ENCODE measurements around the gene PHACTR4.

DNA sequence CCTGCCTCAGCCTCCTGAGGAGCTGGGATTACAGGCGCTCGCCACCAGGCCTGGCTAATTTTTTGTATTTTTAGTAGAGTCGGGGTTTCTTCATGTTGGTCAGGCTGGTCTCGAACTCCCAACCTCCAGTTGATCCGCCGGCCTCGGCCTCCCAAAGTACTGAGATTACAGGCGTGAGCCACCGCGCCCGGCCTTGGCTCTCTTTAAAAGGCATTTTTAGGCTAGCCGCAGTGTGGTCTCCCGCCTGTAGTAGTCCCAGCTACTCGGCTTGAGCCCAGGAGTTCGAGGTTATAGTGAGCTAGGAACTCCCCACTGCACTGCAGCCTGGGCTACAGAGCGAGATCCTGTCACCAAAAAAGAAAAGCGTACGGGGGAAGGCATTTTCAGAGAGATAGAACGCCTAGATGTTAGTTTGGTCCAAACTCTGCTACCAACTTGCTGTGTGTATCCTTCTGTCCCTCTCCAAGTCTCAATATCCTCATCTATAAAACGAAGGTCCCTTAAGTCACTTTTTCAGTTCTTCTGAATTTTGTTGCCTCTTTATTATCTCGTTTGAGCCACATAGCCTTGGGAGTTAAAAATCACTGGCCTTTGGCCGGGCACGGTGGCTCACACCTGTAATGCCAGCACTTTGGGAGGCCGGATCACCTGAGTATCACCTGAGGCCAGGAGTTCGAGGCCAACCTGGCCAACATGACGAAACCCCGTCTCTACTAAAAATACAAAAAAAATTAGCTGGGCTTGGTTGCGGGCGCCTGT lies 40.0 kb upstream of the PHACTR4 start:
- TF ChIP-seq, protein P1, sequence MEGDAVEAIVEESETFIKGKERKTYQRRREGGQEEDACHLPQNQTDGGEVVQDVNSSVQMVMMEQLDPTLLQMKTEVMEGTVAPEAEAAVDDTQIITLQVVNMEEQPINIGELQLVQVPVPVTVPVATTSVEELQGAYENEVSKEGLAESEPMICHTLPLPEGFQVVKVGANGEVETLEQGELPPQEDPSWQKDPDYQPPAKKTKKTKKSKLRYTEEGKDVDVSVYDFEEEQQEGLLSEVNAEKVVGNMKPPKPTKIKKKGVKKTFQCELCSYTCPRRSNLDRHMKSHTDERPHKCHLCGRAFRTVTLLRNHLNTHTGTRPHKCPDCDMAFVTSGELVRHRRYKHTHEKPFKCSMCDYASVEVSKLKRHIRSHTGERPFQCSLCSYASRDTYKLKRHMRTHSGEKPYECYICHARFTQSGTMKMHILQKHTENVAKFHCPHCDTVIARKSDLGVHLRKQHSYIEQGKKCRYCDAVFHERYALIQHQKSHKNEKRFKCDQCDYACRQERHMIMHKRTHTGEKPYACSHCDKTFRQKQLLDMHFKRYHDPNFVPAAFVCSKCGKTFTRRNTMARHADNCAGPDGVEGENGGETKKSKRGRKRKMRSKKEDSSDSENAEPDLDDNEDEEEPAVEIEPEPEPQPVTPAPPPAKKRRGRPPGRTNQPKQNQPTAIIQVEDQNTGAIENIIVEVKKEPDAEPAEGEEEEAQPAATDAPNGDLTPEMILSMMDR (conservative IDR thresholded peaks at IDR 0.05; ENCODE audit: low read depth in 2 of 2), result peak in 1 of 2 experiments; percentile 19; a peak in 1 of 4 replicates
- TF ChIP-seq CREB1 (CRISPR knock-in tag; IDR thresholded peaks at IDR 0.05; ENCODE audit: low read depth) (no peak), POLR2AphosphoS5 (IDR thresholded peaks at IDR 0.05; ENCODE audit: low read depth) (no peak)
- TF ChIP-seq, protein P2, sequence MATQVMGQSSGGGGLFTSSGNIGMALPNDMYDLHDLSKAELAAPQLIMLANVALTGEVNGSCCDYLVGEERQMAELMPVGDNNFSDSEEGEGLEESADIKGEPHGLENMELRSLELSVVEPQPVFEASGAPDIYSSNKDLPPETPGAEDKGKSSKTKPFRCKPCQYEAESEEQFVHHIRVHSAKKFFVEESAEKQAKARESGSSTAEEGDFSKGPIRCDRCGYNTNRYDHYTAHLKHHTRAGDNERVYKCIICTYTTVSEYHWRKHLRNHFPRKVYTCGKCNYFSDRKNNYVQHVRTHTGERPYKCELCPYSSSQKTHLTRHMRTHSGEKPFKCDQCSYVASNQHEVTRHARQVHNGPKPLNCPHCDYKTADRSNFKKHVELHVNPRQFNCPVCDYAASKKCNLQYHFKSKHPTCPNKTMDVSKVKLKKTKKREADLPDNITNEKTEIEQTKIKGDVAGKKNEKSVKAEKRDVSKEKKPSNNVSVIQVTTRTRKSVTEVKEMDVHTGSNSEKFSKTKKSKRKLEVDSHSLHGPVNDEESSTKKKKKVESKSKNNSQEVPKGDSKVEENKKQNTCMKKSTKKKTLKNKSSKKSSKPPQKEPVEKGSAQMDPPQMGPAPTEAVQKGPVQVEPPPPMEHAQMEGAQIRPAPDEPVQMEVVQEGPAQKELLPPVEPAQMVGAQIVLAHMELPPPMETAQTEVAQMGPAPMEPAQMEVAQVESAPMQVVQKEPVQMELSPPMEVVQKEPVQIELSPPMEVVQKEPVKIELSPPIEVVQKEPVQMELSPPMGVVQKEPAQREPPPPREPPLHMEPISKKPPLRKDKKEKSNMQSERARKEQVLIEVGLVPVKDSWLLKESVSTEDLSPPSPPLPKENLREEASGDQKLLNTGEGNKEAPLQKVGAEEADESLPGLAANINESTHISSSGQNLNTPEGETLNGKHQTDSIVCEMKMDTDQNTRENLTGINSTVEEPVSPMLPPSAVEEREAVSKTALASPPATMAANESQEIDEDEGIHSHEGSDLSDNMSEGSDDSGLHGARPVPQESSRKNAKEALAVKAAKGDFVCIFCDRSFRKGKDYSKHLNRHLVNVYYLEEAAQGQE (IDR thresholded peaks at IDR 0.05; ENCODE audit: unreplicated experiment), result no peak

All from GM23338 (cell line).